Measurements from ENCODE around the gene TNFRSF13B. TPM values are rescaled to one million over a fixed set of nuclear protein-coding genes. Genes with fewer than 3 reads are reported as not detected.
"Not testable (repeated sequence)": the region's sequence is repeated elsewhere in the genome, so short reads cannot be mapped to it uniquely, and the experiment has no call there.

TNFRSF13B gene
- not detected for polyA plus RNA-seq (ENCODE audit: insufficient read length in 3 of 3)
- long read RNA-seq, donor 1: 0 reads
- long read RNA-seq, donor 2: 0 reads
- long read RNA-seq, donor 3: 0 reads
- long read RNA-seq, donor 4: 0 reads
- long read RNA-seq, donor 5: 0 reads
- long read RNA-seq, donor 6: 0 reads
- long read RNA-seq, donor 7: 0 reads
- long read RNA-seq, donor 8: 0 reads
- long read RNA-seq, donor 9: 0 reads
- long read RNA-seq, donor 10: 0 reads
- long read RNA-seq, donor 11: 0 reads
- long read RNA-seq, donor 12: 0 reads
- long read RNA-seq, donor 13: 0 reads
- long read RNA-seq, donor 14: 0 reads
- long read RNA-seq, donor 15: 0 reads
- long read RNA-seq, donor 16: 0 reads

GRCh38 chr17:16971458-16972338 is at the start of gene TNFRSF13B:
Gene TNFRSF13B (minus strand): TSS chr17:16972118. CDS start chr17:16972075, 43 bp downstream.
- no peak for DNase-seq

GRCh38 chr17:17021194-17021863 is 49.4 kb upstream of the TNFRSF13B start:
- DNase-seq: no peak

- no peak for DNase-seq
Observed at GRCh38 chr17:17020821-17021193, 48.9 kb upstream of the TNFRSF13B start.

GRCh38 chr17:17019891-17020456 is 48.1 kb upstream of the TNFRSF13B start:
- no peak for DNase-seq

GRCh38 chr17:17019430-17019762 is 47.5 kb upstream of the TNFRSF13B start:
- DNase-seq: no peak

- DNase-seq: no peak
Observed at GRCh38 chr17:17018612-17019429, 46.9 kb upstream of the TNFRSF13B start.

GRCh38 chr17:17018021-17018441 is 46.1 kb upstream of the TNFRSF13B start:
- DNase-seq: no peak

GRCh38 chr17:17017343-17018014 is 45.6 kb upstream of the TNFRSF13B start:
- no peak for DNase-seq

GRCh38 chr17:17016199-17017197 is 44.6 kb upstream of the TNFRSF13B start:
- not testable (repeated sequence) for DNase-seq

- DNase-seq: no peak
Observed at GRCh38 chr17:17015230-17015629, 43.3 kb upstream of the TNFRSF13B start.

- not testable (repeated sequence) for DNase-seq
Observed at GRCh38 chr17:17014748-17015124, 42.8 kb upstream of the TNFRSF13B start.

- not testable (repeated sequence) for DNase-seq
Observed at GRCh38 chr17:17013828-17014747, 42.2 kb upstream of the TNFRSF13B start.

- DNase-seq: not testable (repeated sequence)
Observed at GRCh38 chr17:17011043-17011907, 39.4 kb upstream of the TNFRSF13B start.

- not testable (repeated sequence) for DNase-seq
Observed at GRCh38 chr17:17010545-17011034, 38.7 kb upstream of the TNFRSF13B start.

GRCh38 chr17:17009972-17010371 is 38.1 kb upstream of the TNFRSF13B start:
- DNase-seq: not testable (repeated sequence)

GRCh38 chr17:17008621-17009397 is 36.9 kb upstream of the TNFRSF13B start:
- DNase-seq: not testable (repeated sequence)
